ENCODE results near the gene SHF.

Gene SHF

GRCh38 chr15:45221967-45222366 lies 34.2 kb upstream of the SHF start:
- Histone ChIP-seq H3K4me3 (ENCODE audit: extremely low read depth, insufficient read depth, low read length, poor library complexity, severe bottlenecking) (no peak overlapping the region), H3K9me3 (ENCODE audit: control insufficient read depth, low read length) (no peaks in the 10 kb centered on the region), H3K36me3 (ENCODE audit: control insufficient read depth, insufficient read depth, low read length) (no peaks in the 10 kb centered on the region), H3K27ac (ENCODE audit: low read depth, low read length, severe bottlenecking) (no peak overlapping the region), H3K4me1 (ENCODE audit: control insufficient read depth, insufficient read depth, low read length, poor library complexity, severe bottlenecking) (no peaks in the 10 kb centered on the region)
- WGBS, 2 experiments (ENCODE audit: insufficient coverage in 2 of 2), result 69 to 83% methylated on average over 3 of the region's 4 CpGs

DNA sequence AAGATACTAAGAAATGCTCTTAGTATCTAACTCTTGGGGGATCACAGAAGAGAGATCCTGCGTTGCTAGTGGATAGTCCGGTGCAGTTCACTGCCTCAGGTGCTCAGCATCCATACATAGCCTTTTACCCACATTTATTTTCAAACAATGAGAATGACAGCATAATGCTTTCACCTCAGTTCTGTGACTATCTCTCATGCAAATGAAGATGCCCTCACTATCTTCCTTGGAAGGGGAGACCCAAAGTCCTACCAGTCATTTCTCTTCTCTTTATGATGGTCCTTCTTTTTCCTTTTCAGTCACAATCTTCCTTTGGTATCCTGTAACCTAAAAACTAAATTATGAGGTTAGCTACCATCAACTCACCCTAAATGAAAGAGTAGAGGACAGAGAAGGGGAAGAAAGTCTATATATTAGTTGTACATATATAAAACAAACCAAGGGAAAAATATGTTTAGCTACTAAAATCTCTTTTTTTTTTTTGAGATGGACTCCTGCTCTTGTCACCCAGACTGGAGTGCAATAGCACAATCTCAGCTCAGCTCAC lies 33.4 kb upstream of the SHF start:
- Histone ChIP-seq H3K27ac (ENCODE audit: low read depth, low read length, severe bottlenecking) (no peak overlapping the region), H3K4me1 (ENCODE audit: control insufficient read depth, insufficient read depth, low read length, poor library complexity, severe bottlenecking) (no peaks in the 10 kb centered on the region), H3K4me3 (ENCODE audit: extremely low read depth, insufficient read depth, low read length, poor library complexity, severe bottlenecking) (no peak overlapping the region), H3K36me3 (ENCODE audit: control insufficient read depth, insufficient read depth, low read length) (no peaks in the 10 kb centered on the region), H3K9me3 (ENCODE audit: control insufficient read depth, low read length) (no peaks in the 10 kb centered on the region)
- WGBS, 2 experiments (ENCODE audit: insufficient coverage in 2 of 2), result 100% methylated on average over 2 of the region's 2 CpGs

DNA sequence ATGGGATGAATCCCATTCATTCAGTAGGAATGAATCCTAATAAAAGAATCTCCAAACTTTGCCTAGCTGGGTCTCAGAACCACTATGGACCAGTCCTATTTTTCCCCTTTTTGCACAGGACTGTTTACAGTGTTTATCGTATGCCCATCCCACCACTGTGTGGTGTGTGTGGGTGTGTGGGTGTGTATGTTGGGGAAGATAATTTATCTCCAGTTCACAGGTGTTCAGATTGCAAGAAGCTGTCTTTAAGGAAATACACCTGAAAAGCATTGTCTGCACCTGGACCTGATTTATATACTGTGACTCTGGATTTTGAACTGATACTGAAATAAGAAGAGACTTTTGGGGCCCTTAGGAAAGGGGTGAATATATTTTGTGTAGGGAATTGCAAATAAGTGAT lies 24.7 kb upstream of the SHF start:
- WGBS, 2 experiments (ENCODE audit: insufficient coverage in 2 of 2), result no CpG with 5 or more reads among the region's 1 CpG
- no peaks in the 10 kb centered on the region for H3K9me3 ChIP-seq (ENCODE audit: control insufficient read depth, low read length)

DNA sequence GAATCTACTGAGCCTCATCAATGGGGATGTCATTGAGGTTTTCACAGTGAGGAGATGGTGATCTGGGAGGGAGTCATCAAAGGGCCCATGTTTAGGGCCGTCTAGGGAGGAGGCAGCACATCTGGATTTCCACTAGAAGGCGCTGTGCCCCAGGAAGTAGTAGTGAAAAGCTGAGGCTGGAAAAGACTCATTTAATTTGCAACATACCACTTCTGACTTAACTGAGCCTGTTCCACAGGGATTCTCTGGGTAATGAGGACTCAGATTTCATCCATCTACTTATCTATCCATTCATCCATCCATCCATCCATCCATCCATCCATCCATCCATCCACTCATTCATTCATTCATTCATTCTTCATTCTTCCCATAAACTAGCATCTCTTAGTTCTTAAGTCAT lies 17.4 kb upstream of the SHF start:
- Histone ChIP-seq H3K27ac (ENCODE audit: low read depth, low read length, severe bottlenecking) (no peak overlapping the region), H3K4me1 (ENCODE audit: control insufficient read depth, insufficient read depth, low read length, poor library complexity, severe bottlenecking) (no peaks in the 10 kb centered on the region), H3K36me3 (ENCODE audit: control insufficient read depth, insufficient read depth, low read length) (no peaks in the 10 kb centered on the region), H3K9me3 (ENCODE audit: control insufficient read depth, low read length) (no peaks in the 10 kb centered on the region), H3K4me3 (ENCODE audit: extremely low read depth, insufficient read depth, low read length, poor library complexity, severe bottlenecking) (no peak overlapping the region)
- WGBS, 2 experiments (ENCODE audit: insufficient coverage in 2 of 2), result 0% methylated on average over 1 of the region's 2 CpGs; no CpG with 5 or more reads in 1 of the 2 experiments

More for the DNA sequence above, 24.7 kb upstream of the SHF start:
- H3K36me3 ChIP-seq (ENCODE audit: control insufficient read depth, insufficient read depth, low read length), result no peaks in the 10 kb centered on the region
- H3K27ac ChIP-seq (ENCODE audit: low read depth, low read length, severe bottlenecking), result no peak overlapping the region
- no peak overlapping the region for H3K4me3 ChIP-seq (ENCODE audit: extremely low read depth, insufficient read depth, low read length, poor library complexity, severe bottlenecking)
- H3K4me1 ChIP-seq (ENCODE audit: control insufficient read depth, insufficient read depth, low read length, poor library complexity, severe bottlenecking), result no peaks in the 10 kb centered on the region

GRCh38 chr15:45203182-45203581 lies 15.4 kb upstream of the SHF start:
- H3K9me3 ChIP-seq (ENCODE audit: control insufficient read depth, low read length), result no peaks in the 10 kb centered on the region
- no peak overlapping the region for H3K4me3 ChIP-seq (ENCODE audit: extremely low read depth, insufficient read depth, low read length, poor library complexity, severe bottlenecking)
- 100% methylated on average over 2 of the region's 4 CpGs; no CpG with 5 or more reads in 1 of the 2 experiments for WGBS, 2 experiments (ENCODE audit: insufficient coverage in 2 of 2)
- no peak overlapping the region for H3K27ac ChIP-seq (ENCODE audit: low read depth, low read length, severe bottlenecking)
- no peaks in the 10 kb centered on the region for H3K4me1 ChIP-seq (ENCODE audit: control insufficient read depth, insufficient read depth, low read length, poor library complexity, severe bottlenecking)
- H3K36me3 ChIP-seq (ENCODE audit: control insufficient read depth, insufficient read depth, low read length), result no peaks in the 10 kb centered on the region

GRCh38 chr15:45201869-45202268 lies 14.1 kb upstream of the SHF start:
- Histone ChIP-seq H3K4me1 (ENCODE audit: control insufficient read depth, insufficient read depth, low read length, poor library complexity, severe bottlenecking) (no peaks in the 10 kb centered on the region), H3K9me3 (ENCODE audit: control insufficient read depth, low read length) (no peaks in the 10 kb centered on the region), H3K4me3 (ENCODE audit: extremely low read depth, insufficient read depth, low read length, poor library complexity, severe bottlenecking) (no peak overlapping the region), H3K27ac (ENCODE audit: low read depth, low read length, severe bottlenecking) (no peak overlapping the region), H3K36me3 (ENCODE audit: control insufficient read depth, insufficient read depth, low read length) (no peaks in the 10 kb centered on the region)
- WGBS, 2 experiments (ENCODE audit: insufficient coverage in 2 of 2), result 84% methylated on average over 5 of the region's 7 CpGs; no CpG with 5 or more reads in 1 of the 2 experiments

DNA sequence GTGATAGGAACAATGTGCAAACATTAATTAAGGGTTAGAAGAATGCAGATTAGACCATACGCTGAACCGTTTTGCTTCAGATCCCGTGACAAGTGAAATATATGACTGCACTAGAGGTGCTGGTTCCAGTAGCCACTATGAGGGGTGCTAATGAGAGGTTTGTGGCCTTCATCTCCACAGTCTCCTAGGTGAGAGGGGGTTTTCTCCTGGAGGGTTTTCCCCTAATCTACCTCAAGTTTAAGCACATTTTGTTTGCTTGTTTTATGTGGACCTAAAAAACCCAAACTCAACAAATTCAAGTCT lies 13.7 kb upstream of the SHF start:
- no peaks in the 10 kb centered on the region for H3K36me3 ChIP-seq (ENCODE audit: control insufficient read depth, insufficient read depth, low read length)
- no peaks in the 10 kb centered on the region for H3K4me1 ChIP-seq (ENCODE audit: control insufficient read depth, insufficient read depth, low read length, poor library complexity, severe bottlenecking)
- H3K27ac ChIP-seq (ENCODE audit: low read depth, low read length, severe bottlenecking), result peak overlapping the region; percentile 95
- 90% methylated on average over 2 of the region's 3 CpGs; no CpG with 5 or more reads in 1 of the 2 experiments for WGBS, 2 experiments (ENCODE audit: insufficient coverage in 2 of 2)
- H3K9me3 ChIP-seq (ENCODE audit: control insufficient read depth, low read length), result no peaks in the 10 kb centered on the region
- H3K4me3 ChIP-seq (ENCODE audit: extremely low read depth, insufficient read depth, low read length, poor library complexity, severe bottlenecking), result peak overlapping the region; percentile 86

GRCh38 chr15:45200799-45201556 lies 13.2 kb upstream of the SHF start:
- peak overlapping the region; percentile 86 for H3K4me3 ChIP-seq (ENCODE audit: extremely low read depth, insufficient read depth, low read length, poor library complexity, severe bottlenecking)
- no peaks in the 10 kb centered on the region for H3K9me3 ChIP-seq (ENCODE audit: control insufficient read depth, low read length)
- H3K36me3 ChIP-seq (ENCODE audit: control insufficient read depth, insufficient read depth, low read length), result no peaks in the 10 kb centered on the region
- 1% methylated on average over 27 to 31 of the region's 34 CpGs for WGBS, 2 experiments (ENCODE audit: insufficient coverage in 2 of 2)
- H3K27ac ChIP-seq (ENCODE audit: low read depth, low read length, severe bottlenecking), result peak overlapping the region; percentile 95
- no peaks in the 10 kb centered on the region for H3K4me1 ChIP-seq (ENCODE audit: control insufficient read depth, insufficient read depth, low read length, poor library complexity, severe bottlenecking)

GRCh38 chr15:45200001-45200798 lies 12.4 kb upstream of the SHF start:
- 0% methylated on average over 27 to 32 of the region's 34 CpGs for WGBS, 2 experiments (ENCODE audit: insufficient coverage in 2 of 2)
- Histone ChIP-seq H3K36me3 (ENCODE audit: control insufficient read depth, insufficient read depth, low read length) (no peaks in the 10 kb centered on the region), H3K9me3 (ENCODE audit: control insufficient read depth, low read length) (no peaks in the 10 kb centered on the region), H3K4me1 (ENCODE audit: control insufficient read depth, insufficient read depth, low read length, poor library complexity, severe bottlenecking) (no peaks in the 10 kb centered on the region), H3K27ac (ENCODE audit: low read depth, low read length, severe bottlenecking) (peak overlapping the region; percentile 95), H3K4me3 (ENCODE audit: extremely low read depth, insufficient read depth, low read length, poor library complexity, severe bottlenecking) (peak overlapping the region; percentile 86)

DNA sequence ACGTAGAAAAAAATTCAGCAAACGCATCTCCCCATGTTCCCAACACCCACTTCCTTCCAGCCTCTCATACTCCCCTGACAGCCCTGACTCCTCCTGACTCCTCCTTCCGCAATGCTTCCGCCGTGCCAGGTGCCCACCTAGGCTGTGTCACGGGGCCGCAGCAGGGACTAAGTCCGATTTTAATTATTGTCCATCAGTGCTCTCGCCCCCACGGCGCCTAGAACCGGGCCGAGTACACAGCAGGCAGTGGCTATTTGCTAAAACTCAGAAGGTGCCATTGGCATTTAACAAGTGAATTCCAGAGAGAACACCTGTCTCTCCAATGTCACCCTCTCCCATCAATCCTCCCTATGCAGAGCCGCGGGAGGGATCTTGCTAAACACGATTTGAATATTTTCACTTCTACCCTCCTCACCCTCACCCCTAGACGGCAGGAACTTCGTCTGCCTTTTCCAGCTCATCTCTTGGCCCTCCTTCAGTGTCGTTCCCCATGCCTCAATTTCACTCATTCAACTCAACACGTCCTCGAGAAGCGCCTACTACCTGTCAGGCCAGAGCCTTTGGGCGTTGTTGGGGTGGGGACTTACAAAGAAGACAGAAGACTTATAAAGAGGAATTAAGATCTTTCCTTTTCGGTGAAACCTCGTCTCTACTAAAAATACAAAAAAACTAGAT lies 11.5 kb upstream of the SHF start:
- peak overlapping the region; percentile 86 for H3K4me3 ChIP-seq (ENCODE audit: extremely low read depth, insufficient read depth, low read length, poor library complexity, severe bottlenecking)
- peak overlapping the region; percentile 95 for H3K27ac ChIP-seq (ENCODE audit: low read depth, low read length, severe bottlenecking)
- no peaks in the 10 kb centered on the region for H3K36me3 ChIP-seq (ENCODE audit: control insufficient read depth, insufficient read depth, low read length)
- H3K9me3 ChIP-seq (ENCODE audit: control insufficient read depth, low read length), result no peaks in the 10 kb centered on the region
- no peaks in the 10 kb centered on the region for H3K4me1 ChIP-seq (ENCODE audit: control insufficient read depth, insufficient read depth, low read length, poor library complexity, severe bottlenecking)
- WGBS, 2 experiments (ENCODE audit: insufficient coverage in 2 of 2), result 0 to 1% methylated on average over 17 to 18 of the region's 25 CpGs

Data from mesodermal cell (in vitro differentiated cells).